D341Med (cell line): ENCODE data around the gene AGBL5.
"Not testable (repeated sequence)": the region's sequence is repeated elsewhere in the genome, so short reads cannot be mapped to it uniquely, and the experiment has no call there.

Source experiments
- DNase-seq: peaks from one replicate; pipeline ENCODE4 v3.0.0; 2012; ENCODE audit warnings: low spot score

Gene AGBL5

DNA sequence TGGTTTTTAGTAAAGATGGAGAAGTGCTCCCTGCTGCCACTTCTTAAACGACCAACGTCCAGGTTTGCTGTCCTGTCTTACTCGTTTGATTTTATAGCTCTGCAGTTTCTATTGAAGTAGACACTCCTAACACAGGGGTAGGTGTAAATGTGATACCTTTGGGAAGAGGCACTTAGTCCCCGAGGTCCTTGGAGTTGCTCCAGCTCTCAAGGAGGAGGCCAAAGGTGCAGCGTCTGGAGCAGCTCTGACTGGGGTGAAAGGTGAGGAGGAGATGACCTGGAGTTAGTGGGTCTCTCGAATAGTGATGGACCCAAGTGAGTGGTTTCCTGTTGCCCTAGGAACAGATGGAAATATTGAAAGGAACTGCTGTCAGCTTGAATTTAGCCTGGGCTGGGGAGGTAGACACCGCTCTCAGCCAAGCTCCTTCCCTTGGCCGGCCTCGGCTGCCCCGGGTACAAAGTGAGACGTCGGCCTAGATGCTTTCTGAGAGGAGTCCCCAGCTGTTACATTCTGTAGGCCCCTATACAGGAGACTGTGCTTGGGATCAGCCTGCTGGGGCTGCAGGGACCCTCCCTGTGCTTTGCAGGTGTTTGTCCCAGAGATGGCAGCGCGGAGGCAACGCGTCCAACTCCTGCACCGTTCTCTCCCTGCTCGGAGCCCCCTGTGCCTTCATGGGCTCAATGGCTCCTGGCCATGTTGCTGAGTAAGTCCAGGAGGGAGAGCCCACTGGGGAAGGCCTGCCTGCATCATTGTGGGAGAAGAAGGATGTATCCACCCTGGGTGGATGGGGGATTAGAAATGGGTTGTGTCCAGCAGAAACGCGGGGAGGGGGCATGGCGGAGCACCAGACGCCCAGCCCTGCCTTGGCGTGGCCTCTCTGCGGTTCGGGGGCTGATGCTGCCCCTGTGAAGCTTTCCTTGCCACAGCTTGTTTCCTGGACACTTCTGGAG, 40.6 kb downstream of the AGBL5 start:
- DNase-seq = no peak

- DNase-seq = no peak
These were observed 41.4 kb downstream of the AGBL5 start for GRCh38 chr2:27092696-27093429.

DNA sequence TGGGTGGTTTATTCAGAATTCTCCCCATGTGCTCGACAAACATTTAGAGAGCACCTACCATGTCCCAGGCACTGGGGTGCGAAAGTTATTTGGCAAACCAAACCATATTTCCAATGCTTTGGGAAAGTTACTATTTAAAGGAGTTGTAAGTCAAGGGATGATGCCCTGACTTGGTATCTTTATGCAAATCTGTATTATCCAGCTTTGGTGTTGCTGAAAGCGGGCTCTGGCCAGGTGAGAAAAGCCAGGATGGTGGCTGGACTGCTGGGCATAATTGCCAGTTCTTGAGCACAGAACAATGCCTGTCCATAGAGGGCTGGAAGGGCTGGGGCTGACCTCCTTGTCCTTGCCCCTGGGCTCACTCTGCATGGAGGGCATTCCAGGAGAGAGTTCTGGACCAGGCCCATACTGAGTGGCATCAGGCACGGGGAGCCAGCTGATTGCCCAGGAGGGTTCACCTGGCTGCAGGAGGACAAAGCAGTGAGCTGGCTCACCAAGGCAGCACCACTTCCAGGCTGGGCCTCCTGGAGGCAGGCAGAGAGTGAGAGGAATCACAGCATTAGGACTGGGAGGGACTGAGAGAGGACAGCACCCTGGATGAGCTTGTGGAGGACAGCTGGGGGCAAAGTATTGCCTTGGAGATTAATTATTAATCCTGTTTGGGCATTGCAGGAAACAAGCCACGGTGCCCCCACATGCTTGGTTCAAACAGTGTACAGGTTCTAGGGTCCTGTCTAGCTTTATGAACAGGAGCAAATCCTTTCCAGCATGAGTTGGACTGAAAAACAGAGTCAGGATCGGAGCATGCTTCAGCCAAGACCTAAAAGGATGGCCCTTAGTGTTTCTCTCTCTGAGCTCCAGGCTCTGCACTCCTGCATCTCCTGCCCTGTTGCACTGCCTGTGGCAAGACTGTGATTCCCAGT, 42.2 kb downstream of the AGBL5 start:
- no peak for DNase-seq

DNA sequence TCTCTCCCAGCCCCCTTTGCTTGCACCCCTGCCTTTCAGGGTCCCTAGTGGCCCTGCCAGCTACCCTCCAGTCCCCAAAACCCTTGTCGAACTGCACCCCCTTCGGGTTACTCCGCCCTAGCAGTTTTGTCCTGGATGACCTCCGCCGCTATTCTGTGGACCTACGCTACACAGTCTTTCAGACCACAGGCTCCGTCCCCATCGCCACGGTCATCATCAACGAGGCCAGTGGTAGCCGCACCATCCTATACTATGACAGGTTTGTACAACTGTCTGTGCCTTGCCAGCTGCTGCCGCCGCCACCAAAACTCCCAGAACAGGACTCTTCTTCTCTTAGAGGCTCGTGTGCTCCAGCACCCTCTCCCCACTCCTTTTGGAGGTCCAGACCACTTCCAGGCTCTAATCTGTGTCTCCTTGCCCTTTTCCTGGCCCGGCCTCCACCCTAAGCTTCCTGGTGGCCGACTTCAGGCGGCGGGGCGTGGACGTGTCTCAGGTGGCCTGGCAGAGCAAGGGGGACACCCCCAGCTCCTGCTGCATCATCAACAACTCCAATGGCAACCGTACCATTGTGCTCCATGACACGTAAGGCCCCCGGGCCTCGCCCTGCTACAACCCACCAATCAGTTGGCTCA, 43.0 kb downstream of the AGBL5 start:
- no peak for DNase-seq

DNA sequence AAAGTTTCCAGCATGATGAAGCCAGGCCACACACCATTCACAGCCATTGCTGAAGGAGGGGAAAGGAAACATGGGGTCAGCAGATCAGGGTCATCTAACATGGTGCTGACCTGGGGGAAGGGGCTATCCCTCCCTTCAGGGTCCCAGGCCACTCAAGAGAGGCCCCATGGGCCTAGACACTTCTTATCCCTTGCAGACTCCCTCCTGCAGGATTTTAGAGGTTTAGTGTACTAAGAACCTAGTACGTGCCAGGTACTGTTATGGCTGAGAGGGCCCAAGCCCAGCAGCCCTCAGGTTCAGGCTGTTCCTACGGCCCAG, 43.9 kb downstream of the AGBL5 start:
- DNase-seq = no peak

- peak; percentile 84 for DNase-seq
These were observed 44.5 kb downstream of the AGBL5 start for GRCh38 chr2:27095745-27096651.

GRCh38 chr2:27096748-27097297, 45.4 kb downstream of the AGBL5 start:
- DNase-seq = no peak

- no peak for DNase-seq
These were observed 45.9 kb downstream of the AGBL5 start for GRCh38 chr2:27097341-27097740.

- DNase-seq = no peak
These were observed 48.0 kb downstream of the AGBL5 start for GRCh38 chr2:27099334-27099955.

DNA sequence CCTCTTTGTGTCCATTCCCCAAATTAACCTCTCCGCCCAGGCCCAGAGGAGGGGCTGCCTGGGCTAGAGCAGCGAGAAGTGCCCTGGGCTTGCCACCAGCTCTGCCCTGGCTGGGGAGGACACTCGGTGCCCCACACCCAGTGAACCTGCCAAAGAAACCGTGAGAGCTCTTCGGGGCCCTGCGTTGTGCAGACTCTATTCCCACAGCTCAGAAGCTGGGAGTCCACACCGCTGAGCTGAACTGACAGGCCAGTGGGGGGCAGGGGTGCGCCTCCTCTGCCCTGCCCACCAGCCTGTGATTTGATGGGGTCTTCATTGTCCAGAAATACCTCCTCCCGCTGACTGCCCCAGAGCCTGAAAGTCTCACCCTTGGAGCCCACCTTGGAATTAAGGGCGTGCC, 48.6 kb downstream of the AGBL5 start:
- DNase-seq = no peak

DNA sequence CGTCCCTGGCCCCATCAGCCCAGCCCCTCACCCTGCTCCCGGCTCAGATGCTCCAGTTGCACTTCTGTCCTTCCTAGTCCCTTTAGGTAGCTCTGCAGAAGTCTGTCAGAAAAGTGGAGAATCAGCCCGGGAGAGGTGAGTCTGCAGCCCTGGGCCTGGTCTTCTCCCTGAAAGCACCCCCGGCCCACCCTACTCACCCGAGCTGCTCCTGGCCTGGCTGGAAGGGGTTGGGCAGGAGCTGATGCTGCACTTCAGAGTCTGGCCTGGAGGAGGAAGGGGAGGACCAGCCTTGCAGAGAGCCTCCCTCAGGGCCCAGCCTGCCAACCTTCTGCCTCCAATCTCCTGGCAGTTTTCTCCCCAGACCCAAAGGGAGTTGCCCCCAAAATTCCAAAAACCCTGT, 50.9 kb downstream of the AGBL5 start:
- DNase-seq = no peak

DNA sequence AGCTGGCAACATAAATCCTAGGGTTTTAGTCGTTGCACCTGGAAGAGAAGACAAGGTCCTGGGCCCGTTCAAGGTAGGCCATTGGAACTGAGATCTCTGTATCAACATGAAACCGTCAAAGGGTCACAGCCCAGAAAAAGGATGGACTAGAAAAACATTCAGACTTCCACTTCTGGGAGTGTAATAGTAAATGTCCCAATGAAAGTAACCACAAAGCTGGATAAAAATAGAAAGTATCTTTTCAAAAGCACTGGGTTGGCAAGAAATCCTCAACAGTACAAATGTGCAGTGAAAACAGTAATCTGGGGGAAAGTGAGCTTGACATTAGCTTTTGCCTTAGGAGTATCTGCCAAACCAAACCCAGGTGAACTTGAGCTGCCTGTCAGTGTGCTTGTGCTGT, 54.5 kb downstream of the AGBL5 start:
- no peak for DNase-seq

DNA sequence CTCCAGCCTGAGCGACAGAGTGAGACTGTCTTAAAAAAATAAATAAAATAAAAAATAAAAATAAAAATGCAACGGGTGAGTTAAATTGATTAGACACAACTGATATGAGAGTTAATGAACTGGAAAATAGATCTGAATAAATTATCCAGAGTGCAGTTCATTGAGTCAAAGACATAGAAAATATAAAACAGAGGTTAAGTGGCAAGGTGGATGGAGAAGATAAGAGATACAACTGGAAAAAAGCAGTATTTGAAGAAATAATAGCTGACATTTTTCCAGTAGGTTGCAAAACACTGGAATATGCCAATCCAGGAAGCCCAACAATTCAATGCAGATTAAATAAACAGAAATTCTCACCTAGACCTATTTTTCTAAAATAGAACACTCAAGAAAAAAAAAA, 56.8 kb downstream of the AGBL5 start:
- DNase-seq = no peak

- DNase-seq = no peak
These were observed 57.6 kb downstream of the AGBL5 start for GRCh38 chr2:27109083-27109482.

GRCh38 chr2:27110603-27111352, 59.3 kb downstream of the AGBL5 start:
- not testable (repeated sequence) for DNase-seq

- not testable (repeated sequence) for DNase-seq
These were observed 60.1 kb downstream of the AGBL5 start for GRCh38 chr2:27111392-27112078.

DNA sequence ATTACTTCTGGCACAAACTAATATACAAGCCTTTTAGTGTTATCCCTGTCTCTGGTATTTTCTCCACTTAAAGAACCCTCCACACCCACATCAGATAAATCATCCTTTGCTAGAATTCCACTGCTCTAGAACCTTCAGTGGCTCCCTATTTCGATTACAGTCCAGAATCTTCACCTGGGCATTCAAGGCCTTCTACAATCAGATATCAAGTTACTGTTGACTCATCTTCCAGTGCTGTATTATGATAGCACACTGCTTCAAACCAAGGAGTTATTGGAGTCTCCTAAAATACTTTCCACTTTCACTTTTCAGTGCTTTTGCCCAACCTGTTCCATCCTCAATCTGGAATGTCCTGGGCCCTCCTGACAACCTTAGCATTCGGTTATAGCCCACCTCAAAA, 64.1 kb downstream of the AGBL5 start:
- no peak for DNase-seq

DNA sequence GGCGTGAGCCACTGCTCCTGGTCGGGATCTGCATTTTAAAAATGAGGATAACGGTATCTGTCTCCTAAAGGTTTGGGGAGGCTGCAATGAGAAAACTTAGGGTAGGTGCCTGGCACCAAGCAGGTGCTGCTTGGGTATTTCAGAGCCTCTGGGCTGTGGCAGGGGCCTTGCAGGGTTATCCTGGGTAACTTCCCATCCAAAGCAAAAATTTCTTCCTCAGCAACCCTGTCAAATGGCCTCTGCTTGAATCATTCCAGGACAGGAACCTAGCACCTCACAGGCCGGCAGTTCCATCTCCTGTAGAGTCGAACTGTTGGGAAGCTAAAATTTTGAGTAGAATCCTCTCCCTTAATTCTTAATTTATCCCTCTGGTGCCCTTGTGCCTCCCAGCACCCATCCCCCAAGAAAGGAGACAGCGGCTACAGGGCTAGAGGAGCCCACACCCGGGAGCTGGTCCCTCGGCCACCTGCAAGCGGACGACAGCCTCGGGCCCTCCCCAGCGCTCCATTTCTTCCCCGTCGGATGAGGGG, 66.6 kb downstream of the AGBL5 start:
- no peak for DNase-seq
